GM21390 (cell line): ENCODE data around the gene MYRIP.
"Not testable (repeated sequence)": the region's sequence is repeated elsewhere in the genome, so short reads cannot be mapped to it uniquely, and the experiment has no call there.

Experiments used
- ATAC-seq: cut with Tn5 transposase; IDR thresholded peaks from one replicate; pipeline ENCODE4 v1.9.1; 2021; ENCODE audit not compliant: unreplicated experiment

Gene MYRIP

DNA sequence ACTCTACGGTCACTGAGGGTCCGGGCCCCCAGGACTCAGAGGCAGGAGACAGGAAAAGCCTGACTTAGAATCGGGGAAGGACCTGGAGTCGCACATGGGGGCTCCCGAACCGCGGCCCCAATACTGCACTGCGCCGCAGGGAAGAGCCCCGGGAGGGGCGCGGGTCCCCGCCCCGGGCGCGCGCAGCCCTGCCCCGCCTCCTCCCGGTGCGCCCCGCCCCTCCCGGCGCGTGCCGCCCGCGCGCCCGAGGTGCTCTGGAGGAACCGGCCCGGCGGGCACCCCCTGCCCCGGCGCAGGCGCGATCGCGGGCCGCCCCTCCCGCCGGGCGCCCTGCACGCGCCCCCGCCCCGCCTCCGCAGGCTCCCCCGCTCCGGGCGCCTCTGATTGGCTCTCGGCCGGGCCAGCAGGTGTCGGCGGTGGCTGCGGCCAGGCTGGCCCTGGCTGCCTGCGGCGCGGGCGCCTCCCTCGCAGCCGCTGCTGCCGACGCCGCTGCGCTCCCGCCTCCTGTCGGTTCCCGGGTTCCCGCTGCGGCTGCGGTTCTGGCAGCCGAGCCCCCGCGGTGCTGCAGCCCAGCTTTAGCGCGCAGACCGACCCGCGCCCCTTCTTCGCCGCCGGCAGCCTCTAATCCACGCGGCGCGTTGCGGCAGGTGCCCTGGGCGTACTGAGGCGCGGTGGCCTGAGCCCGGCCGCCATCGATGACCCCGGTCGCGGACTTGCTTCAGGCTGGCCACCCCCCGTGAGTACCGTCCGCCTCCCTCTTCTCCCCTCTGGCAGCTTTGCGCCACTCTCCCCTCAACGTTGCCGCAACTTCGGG lies at the start of gene MYRIP:
Gene MYRIP (plus strand): TSS at position 429 of the 814 bp plus-strand sequence. CDS start 91,208 bp downstream, outside the sequence.
- peak; percentile 83 for ATAC-seq

DNA sequence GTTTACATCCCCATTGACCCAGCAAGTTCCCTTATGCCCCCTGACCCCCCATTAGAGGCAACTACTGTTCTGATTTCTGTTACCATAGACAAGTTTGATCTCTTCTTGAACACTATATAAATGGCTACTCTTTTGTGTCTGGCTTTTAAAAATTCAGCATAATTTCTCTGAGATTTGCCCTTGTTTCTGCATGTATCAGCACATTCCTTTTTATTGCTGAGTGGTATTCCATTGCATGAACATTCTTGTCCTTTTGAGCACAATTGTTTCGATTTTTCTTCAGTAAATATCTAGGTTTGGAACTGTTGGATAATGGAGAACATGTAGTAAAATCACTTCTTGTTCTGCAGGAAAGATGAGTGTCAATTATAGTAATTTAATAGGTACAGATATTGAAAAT lies 49.1 kb upstream of the MYRIP start:
- no peak for ATAC-seq

DNA sequence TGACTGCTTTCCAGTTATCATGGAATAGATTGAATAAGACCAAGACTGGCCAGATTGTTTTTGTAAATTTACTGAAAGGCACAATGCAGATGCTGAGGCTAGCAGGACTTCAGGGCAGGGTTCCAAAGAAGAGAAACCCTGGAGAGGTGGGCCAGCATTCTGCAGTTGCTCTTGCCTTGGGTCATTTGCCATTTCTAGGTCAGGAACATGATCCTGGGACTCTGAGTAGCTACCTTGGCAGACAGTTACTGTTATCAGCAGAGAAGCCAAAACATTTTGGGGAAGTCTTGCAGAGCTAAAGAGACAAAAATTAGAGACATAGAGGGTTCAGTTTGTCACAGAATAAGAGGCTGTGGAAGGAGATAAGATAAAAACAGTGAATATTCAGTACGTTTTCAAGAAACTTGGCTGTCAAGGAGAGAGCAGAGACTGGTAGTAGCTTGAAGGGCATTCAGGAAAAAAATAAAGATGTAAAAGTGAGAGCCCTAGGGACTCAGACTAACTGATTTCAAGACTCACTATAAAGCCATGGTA lies 46.8 kb upstream of the MYRIP start:
- ATAC-seq, result no peak

DNA sequence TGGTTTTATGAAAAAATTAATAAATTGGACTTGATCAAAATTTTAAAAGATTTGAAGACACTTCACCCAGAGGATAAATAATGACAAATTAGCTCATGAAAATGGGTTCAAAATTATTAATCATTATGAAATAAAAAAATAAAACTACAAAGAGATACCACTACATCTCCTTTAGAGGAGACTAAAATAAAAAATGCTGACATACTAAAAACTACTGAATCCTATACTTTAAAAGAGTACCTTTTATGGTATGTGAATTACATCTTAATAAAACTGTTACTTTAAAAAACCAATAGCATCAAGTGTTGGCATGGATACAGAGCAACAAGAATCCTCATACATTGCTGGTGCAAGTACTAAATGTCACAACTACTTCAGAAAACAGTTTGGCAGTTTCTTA lies 46.0 kb upstream of the MYRIP start:
- ATAC-seq, result no peak

DNA sequence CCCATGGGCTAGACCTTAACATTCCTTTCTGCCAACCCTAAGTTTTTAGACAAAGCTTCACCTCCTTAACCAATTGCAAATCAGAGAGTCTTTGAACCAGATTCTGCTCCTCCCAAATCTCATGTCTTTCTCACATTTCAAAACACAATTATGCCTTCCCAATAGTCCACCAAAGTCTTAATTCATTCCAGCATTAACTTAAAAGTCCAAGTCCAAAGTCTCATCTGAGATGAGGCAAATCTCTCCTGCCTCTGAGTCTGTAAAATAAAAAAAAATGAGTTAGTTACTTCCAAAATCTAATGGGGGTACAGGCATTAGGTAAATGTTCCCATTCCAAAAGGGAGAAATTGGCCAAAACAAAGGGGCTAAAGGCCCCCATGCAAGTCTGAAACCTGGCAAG lies 43.8 kb upstream of the MYRIP start:
- ATAC-seq, result no peak

DNA sequence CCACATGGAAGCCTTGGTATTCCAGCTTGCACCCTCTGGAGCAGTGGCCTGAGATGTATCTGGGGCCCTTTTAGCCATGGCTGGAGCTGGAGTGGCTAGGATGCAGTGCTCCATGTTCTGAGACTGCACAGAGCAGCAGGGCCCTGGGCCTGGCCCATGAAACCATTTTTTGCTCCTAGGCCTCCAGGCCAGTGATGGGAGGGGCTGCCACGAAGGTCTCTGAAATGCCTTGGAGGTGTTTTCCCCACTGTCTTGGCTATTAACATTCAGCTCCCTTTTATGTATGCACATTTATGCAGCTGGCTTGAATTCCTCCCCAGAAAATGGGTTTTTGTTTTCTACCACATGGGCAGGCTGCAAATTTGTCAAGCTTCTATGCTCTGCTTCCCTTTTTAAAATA lies 43.0 kb upstream of the MYRIP start:
- ATAC-seq, result no peak

DNA sequence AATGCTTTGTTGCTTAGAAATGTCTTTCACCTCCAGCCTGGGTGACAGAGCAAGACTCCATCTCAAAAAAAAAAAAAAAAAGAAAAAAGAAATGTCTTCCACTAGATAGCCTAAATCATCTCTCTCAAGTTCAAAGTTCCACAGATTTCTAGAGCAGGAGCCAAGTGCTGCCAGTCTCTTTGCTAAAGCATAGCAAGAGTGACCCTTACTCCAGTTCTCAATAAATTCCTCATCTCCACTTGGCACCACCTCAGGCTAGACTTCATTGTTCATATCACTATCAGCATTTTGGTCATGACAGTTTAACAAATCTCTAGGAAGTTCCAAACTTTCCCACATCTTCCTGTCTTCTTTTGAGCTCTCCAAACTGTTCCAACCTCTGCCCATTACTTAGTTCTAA lies 42.5 kb upstream of the MYRIP start:
- not testable (repeated sequence) for ATAC-seq

DNA sequence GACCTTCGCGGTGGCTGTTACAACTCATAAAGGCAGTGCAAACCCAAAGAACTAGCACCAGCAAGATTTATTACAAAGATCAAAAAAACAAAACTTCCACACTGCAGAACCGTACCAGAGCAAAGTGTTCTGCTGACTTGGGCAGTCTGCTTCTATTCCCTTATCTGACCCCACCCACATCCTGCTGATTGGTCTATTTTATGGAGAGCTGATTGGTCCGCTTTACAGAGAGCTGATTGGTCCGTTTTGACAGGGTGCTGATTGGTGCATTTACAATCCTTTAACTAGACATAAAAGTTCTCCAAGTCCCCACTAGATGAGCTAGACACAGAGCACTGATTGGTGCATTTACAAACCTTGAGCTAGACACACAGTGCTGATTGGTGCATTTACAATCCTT lies 31.2 kb upstream of the MYRIP start:
- ATAC-seq, result not testable (repeated sequence)

DNA sequence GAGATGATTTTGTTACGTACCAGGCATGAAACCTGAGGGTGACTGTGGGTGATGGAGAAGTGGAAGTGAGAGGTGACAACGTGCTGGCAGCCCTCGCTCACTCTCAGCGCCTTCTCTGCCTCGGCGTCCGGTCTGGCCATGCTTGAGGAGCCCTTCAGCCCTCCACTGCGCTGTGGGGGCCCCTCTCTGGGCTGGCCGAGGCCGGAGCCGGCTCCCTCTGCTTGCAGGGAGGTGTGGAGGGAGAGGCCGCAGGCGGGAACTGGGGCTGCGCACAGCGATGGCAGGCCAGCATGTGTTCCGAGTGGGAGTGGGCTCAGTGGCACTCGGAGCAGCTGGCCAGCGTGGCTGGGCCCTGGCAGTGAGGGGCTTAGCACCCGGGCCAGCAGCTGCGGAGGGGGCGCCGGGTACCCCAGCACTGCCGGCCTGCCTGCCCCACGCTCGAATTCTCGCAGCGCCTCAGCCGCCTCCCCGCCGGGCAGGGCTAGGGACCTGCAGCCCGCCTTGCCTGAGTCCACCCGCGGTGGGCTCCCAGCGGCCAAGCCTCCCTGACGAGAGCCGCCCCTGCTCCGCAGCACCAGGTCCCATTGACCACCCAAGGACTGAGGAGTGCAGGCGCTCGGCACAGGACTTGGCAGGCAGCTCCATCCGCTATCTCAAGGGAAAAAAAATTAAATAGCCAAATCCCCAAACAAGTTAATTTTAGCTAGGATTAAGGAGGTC lies 29.7 kb upstream of the MYRIP start:
- ATAC-seq, result no peak

DNA sequence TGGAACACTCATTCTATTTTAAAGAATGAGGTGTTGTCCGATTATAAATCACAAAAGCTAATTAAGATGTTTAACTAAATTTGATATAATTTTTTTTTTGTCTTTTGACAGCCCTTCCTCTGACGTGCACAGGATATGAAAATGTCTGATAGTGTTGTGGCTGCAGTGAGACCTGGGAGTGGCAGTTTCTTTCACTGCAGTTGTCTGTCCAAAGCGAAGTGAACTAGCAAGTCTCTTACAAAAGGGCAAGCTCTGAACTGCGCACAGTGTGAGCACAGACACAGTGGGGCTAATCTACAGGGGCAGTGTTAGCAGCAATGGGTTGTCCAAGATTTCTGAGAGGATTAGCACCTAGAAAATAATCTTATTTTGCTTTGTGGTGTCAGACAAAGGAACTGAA lies 29.1 kb upstream of the MYRIP start:
- no peak for ATAC-seq

DNA sequence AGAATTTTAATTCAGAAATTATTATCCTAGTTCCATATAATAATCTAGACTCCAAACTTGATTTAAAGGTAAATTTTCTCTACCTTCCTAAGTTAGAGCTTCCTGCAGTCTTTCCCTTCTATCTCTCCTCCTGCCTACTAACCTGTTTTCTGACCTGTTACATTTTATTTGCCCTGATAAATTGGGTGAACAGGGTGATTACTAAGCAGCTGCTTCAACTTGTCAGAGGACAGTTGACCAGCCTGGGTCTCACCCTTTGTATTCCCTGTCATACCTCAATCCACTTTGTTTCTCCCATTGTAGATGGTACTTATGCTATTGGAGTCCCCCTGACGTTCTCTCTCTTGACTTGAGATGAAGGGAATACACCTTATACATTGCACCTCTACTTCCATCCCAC lies 28.4 kb upstream of the MYRIP start:
- no peak for ATAC-seq

DNA sequence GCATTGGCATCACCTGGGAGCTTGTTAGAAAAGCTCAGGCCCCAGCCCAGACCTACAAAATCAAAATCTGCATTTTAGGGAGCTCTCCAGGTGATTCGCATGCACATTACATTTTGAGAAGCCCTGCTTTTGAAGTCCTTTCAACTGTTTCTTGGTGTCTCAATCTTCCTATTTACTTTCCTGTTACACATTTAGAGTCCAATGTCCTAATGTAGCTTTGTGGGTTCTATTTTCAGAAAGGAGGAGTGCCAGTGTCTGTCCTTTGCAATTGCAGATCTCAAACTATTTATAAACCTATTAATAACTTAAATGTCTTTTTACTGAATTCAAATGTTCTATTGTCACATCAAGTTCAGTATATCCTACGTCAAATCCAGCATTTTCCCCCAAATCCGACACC lies 27.8 kb upstream of the MYRIP start:
- no peak for ATAC-seq

DNA sequence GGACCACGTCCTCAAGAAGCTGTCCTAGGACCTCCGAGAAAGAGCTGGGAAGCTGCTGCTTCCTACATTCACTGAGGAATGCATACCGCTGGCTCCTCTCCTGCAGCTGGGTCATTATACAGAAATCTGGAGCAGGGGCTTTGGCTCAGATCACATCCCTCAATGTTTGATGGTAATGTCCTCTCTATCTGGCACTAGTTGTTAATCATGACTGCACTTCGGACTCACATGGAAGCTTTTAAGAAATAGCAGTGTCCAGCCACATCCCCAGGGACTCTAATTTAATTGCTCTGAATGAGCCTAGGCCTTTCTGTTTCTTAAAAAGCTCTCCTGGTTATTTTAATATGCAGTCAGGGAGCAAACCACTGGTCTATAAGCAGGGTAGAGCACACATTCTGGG lies 25.7 kb upstream of the MYRIP start:
- no peak for ATAC-seq

DNA sequence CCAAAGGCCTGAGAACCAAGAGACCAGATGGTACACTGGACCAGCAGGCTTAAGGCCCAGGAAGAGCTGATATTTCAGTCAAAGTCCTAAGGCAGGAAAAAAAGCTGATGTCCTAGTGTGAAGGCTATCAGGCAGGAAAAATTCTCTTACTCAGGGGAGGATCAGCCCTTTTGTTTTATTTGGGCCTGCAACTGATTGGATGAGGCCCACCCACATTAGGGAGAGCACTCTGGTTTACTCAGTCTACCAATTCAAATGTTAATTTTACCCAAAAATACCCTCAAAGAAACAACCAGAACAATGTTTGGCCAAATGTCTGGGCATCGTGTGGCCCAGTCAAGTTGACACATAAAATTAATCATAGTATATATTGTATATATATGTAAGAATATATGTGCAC lies 24.5 kb upstream of the MYRIP start:
- no peak for ATAC-seq

DNA sequence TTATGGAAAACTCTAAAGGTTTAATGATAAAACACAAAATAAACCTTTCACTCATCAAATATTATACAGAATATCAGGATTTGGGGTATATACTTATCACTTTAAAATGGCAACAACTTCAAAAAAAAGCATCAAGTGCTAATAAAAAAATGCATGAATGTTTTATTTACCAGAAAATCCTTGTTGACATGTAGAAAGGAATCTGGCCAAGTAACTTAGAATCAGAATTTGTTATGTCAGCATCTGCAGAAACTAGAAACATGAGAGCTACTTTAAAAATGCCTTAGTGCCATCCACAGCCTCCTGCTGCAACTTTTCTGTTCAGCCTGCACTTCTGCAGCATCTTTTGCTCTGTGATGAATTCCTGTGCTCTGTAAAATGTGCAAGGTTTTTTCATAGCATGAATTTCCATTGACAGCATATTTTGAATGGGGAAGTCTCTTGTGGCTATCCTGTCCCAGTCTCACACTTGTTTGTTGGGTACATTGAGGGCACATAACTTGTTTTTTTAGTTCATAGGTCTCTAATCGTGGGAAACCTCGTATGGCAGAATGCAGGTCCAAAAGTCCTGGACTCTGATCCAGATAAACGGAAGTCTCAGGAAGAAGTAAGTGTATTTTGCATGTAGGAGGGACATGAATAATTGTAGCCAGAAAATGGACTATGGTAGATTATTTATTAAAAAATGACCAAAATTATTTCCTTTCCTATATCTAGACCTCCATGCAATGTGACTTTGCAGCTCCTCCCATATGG lies 21.1 kb upstream of the MYRIP start:
- no peak for ATAC-seq

DNA sequence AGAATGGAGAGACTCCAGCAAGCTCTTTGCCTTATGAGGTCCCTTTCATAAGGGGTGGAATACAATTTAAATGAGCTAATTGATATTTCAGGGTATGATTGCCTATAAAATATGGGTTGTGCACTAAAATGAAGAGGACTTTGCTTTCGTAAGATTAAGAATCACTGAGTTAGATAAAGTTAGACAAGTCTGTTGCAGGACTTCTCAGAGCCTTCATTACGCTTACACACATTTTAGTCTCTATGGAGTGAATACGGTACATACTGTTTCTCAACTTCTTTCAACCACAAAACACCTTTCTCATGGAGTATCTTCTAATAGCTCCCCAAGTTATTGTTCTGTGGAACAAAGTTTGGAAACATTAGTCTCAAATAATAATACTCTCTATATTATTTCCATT lies 17.8 kb upstream of the MYRIP start:
- ATAC-seq, result no peak

DNA sequence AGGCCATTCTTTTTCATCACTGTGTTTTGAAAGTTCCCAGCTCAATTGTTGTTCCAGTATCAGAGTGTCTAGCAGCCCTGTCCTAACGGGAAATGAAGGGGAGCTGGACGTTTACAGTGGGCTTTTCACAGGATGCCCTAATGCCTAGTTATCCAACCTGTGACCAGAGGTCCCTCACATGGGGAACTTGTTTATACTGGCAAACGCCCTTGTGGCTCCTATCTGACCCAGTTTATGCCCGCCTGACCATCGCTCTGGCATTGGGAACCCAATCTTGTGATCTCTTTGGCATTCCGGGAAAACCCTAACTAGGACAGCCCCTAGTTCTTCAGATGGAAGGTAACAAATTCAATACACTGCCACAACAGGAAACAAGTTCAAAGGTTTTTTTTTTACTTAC lies 14.5 kb upstream of the MYRIP start:
- ATAC-seq, result no peak

DNA sequence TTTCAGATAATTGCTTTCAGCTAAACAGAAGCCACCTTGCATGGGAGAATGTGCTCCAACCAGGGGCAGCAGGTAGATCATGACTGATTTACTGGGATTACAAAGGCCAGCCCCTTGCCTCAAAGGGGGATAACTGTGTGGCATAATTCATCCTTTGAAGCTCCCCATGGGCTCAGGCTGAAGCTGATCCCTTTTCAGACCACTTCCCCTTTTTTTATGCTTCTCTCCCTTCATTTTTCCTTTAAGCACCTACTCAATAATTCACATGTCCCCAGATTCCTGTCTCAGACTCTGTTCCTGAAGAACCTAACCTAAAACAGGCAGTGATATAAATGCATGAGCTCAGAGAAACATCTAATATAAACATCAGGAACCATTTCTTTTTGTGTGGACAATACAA lies 8.2 kb upstream of the MYRIP start:
- ATAC-seq, result no peak

DNA sequence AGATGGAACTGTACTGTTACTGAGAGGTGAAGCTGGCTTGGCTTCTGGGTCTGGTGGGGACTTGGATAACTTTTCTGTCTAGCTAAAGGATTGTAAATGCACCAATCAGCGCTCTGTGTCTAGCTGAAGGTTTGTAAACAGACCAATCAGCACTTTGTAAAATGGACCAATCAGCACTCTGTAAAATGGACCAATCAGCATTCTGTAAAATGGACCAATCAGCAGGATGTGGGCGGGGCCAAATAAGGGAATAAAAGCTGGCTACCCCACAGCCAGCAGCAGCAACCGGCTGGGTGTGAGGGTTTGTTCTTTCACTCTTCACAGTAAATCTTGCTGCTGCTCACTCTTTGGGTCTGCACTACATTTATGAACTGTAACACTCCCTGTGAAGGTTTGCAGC lies 6.9 kb upstream of the MYRIP start:
- not testable (repeated sequence) for ATAC-seq

DNA sequence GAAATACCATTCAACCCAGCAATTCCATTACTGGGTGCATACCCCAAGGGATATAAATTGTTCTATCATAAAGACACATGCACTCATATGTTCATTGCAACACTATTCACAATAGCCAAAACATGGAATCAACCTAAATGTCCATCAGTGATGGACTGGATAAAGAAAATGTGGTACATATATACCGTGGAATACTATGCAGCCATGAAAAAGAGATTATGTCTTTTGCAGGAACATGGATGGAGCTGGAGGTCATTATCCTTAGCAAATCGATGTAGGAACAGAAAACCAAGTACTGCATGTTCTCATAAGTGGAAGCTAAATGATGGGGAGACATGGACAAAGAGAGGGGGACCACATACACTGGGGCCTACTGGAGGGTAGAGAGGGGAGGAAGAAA lies 5.5 kb upstream of the MYRIP start:
- no peak for ATAC-seq

DNA sequence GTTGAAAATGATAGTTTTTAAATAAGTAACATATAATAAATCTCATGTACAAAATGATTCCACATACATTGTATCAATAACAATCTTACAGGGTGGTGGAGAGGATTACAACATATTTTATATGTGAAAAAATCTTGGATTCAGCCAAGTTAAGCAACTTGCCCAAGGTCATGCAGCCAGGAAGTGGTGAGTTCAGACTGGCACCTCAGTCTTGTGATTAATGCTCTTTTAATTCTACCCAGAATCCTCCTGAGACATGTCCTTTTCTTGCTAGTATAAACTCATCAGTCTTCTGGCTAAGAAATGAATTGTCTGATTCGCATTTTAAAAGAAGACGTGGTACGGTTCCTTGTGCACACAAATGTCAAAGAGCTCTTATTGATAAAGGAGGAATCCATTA lies 4.5 kb upstream of the MYRIP start:
- ATAC-seq, result no peak

DNA sequence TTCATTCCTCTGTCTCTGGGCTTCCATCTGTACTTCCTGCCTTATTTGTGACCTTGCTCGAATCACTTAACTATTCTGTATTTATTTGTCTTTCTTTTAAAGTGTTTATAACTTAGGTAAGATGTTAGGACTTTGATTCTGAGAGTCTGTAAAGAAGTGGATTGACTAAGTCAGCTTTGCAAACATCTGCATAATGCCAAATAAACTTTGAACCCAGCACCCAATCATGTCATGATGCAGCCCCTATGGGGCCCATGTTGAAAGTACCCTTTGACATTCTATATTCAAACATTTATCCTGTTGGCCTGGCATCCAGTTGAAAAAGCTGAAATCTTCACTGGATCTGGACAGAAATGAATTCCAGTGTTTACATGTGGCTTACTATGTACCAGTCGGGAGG lies 3.8 kb upstream of the MYRIP start:
- no peak for ATAC-seq
